Stomach (tissue), 4 donors: Measurements from ENCODE around the gene POGK.

Source experiments
- POLR2AphosphoS5 ChIP-seq, 3 donors: sonication (generic); formaldehyde crosslinking; IDR thresholded peaks; one replicate each; pipeline ENCODE4 v1.6.1; 2016; ENCODE audit warnings: antibody characterized with exemption in 3 of 3
- TF ChIP-seq, protein P1 (sequence below), 7 experiments: fragments of 450-650 bp in 4 of 7; fragments of 200-600 bp in 3 of 7; sonication (generic) in 3 of 7; IDR thresholded peaks; one replicate each; pipeline ENCODE4 v1.5.1; 2016 to 2019; ENCODE audit warnings: antibody characterized with exemption in 7 of 7, control low read depth in 2 of 7, mild to moderate bottlenecking in 1 of 7

DNA sequence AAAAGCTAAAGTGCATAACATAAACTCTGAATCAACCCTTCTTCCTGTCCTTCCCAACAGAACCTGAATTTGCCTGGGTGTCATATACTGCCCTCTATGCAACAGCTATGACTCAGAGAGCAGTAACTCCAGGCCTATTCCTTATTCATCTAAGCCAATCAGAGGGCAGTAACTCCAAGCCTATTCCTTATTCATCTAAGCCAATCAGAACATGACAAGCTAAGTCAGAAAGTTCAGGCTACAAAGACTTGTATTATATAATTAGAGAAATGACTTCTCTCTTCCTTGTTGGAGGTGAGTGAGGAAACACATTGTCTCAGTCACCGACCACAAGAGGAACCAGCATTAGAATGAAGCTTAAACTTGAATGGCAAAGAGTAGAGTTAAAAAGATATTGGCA is 63.0 kb downstream of the POGK start:
- TF ChIP-seq, protein P1, sequence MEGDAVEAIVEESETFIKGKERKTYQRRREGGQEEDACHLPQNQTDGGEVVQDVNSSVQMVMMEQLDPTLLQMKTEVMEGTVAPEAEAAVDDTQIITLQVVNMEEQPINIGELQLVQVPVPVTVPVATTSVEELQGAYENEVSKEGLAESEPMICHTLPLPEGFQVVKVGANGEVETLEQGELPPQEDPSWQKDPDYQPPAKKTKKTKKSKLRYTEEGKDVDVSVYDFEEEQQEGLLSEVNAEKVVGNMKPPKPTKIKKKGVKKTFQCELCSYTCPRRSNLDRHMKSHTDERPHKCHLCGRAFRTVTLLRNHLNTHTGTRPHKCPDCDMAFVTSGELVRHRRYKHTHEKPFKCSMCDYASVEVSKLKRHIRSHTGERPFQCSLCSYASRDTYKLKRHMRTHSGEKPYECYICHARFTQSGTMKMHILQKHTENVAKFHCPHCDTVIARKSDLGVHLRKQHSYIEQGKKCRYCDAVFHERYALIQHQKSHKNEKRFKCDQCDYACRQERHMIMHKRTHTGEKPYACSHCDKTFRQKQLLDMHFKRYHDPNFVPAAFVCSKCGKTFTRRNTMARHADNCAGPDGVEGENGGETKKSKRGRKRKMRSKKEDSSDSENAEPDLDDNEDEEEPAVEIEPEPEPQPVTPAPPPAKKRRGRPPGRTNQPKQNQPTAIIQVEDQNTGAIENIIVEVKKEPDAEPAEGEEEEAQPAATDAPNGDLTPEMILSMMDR (IDR thresholded peaks at IDR 0.05): no peak
- no peak for TF ChIP-seq POLR2AphosphoS5 (IDR thresholded peaks at IDR 0.05)
